ENCODE measurements around the gene HCLS1.
"Not testable (repeated sequence)": the region's sequence is repeated elsewhere in the genome, so short reads cannot be mapped to it uniquely, and the experiment has no call there.

The HCLS1 gene

GRCh38 chr3:121690777-121691405 lies 30.2 kb upstream of the HCLS1 start:
- DNase-seq (ENCODE audit: insufficient read length, low spot score) (peak; percentile 21), FAIRE-seq (peak; percentile 85)

DNA sequence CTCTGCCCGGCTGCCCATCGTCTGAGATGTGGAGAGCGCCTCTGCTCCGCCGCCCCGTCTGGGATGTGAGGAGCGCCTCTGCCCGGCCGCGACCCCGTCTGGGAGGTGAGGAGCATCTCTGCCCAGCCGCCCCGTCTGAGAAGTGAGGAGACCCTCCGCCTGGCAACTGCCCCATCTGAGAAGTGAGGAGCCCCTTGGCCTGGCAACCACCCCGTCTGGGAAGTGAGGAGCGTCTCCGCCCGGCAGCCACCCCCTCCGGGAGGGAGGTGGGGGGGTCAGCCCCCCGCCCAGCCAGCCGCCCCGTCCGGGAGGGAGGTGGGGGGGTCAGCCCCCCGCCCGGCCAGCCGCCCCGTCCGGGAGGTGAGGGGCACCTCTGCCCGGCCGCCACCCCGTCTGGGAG lies 28.0 kb upstream of the HCLS1 start:
- not testable (repeated sequence) for DNase-seq (ENCODE audit: insufficient read length, low spot score); FAIRE-seq

More at GRCh38 chr3:121690777-121691405, 30.2 kb upstream of the HCLS1 start:
- TF ChIP-seq SPI1 (IDR thresholded peaks at IDR 0.05; ENCODE audit: low read depth, low read length) (peak; percentile 60), PAX5 (IDR thresholded peaks at IDR 0.05; ENCODE audit: insufficient read depth, low read length, severe bottlenecking) (no peak), POU2F2 (IDR thresholded peaks at IDR 0.05; ENCODE audit: low read depth, low read length) (no peak)

GRCh38 chr3:121681792-121682191 lies 21.1 kb upstream of the HCLS1 start:
- DNase-seq (ENCODE audit: insufficient read length, low spot score) (no peak), FAIRE-seq (no peak)
- TF ChIP-seq POLR2A (IDR thresholded peaks at IDR 0.05; ENCODE audit: low read depth, low read length) (no peak), TAF1 (IDR thresholded peaks at IDR 0.05; ENCODE audit: low read depth, low read length) (no peak), PAX5 (IDR thresholded peaks at IDR 0.05; ENCODE audit: insufficient read depth, low read length, severe bottlenecking) (no peak), POU2F2 (IDR thresholded peaks at IDR 0.05; ENCODE audit: low read depth, low read length) (no peak), POLR2AphosphoS5 (IDR thresholded peaks at IDR 0.05; ENCODE audit: low read depth, low read length) (no peak), SPI1 (IDR thresholded peaks at IDR 0.05; ENCODE audit: low read depth, low read length) (no peak)

- no peak for TF ChIP-seq POU2F2 (IDR thresholded peaks at IDR 0.05; ENCODE audit: low read depth, low read length)
- no peak for TF ChIP-seq PAX5 (IDR thresholded peaks at IDR 0.05; ENCODE audit: insufficient read depth, low read length, severe bottlenecking)
- TF ChIP-seq POLR2A (IDR thresholded peaks at IDR 0.05; ENCODE audit: low read depth, low read length) = no peak
- no peak for TF ChIP-seq SPI1 (IDR thresholded peaks at IDR 0.05; ENCODE audit: low read depth, low read length)
- TF ChIP-seq POLR2AphosphoS5 (IDR thresholded peaks at IDR 0.05; ENCODE audit: low read depth, low read length) = no peak
- TF ChIP-seq TAF1 (IDR thresholded peaks at IDR 0.05; ENCODE audit: low read depth, low read length) = no peak
- DNase-seq (ENCODE audit: insufficient read length, low spot score) (no peak), FAIRE-seq (no peak)
These were observed 16.4 kb upstream of the HCLS1 start for GRCh38 chr3:121677141-121677540.

DNA sequence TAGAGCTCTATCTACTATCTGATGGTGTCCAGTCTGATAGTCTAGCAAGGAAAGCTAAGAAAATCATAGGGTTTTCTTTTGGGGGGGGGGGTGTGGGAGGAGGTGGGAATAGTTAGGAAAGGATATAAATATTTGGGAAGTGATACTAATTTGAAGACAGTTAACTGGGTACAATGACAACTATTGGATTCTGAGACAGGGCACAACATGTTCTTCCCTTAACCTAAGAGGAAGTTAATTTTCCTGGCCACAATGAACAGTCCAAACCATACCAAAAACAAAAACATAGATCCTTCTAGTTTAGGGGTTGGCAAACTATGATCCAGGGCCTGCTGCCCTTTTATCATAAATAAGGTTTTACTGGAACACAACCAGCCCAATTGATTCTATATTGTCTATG lies 10.0 kb upstream of the HCLS1 start:
- FAIRE-seq = no peak
- TF ChIP-seq POLR2AphosphoS5 (IDR thresholded peaks at IDR 0.05; ENCODE audit: low read depth, low read length) = no peak
- no peak for TF ChIP-seq PAX5 (IDR thresholded peaks at IDR 0.05; ENCODE audit: insufficient read depth, low read length, severe bottlenecking)
- no peak for TF ChIP-seq SPI1 (IDR thresholded peaks at IDR 0.05; ENCODE audit: low read depth, low read length)
- TF ChIP-seq POLR2A (IDR thresholded peaks at IDR 0.05; ENCODE audit: low read depth, low read length) = no peak
- TF ChIP-seq POU2F2 (IDR thresholded peaks at IDR 0.05; ENCODE audit: low read depth, low read length) = no peak
- no peak for TF ChIP-seq TAF1 (IDR thresholded peaks at IDR 0.05; ENCODE audit: low read depth, low read length)
- no peak for DNase-seq (ENCODE audit: insufficient read length, low spot score)

GRCh38 chr3:121667333-121667732 lies 6.6 kb upstream of the HCLS1 start:
- DNase-seq (ENCODE audit: insufficient read length, low spot score) = no peak
- TF ChIP-seq POLR2A (IDR thresholded peaks at IDR 0.05; ENCODE audit: low read depth, low read length) (no peak), PAX5 (IDR thresholded peaks at IDR 0.05; ENCODE audit: insufficient read depth, low read length, severe bottlenecking) (no peak), SPI1 (IDR thresholded peaks at IDR 0.05; ENCODE audit: low read depth, low read length) (no peak)
- no peak for FAIRE-seq

- DNase-seq (ENCODE audit: insufficient read length, low spot score) = no peak
- FAIRE-seq = no peak
- TF ChIP-seq POLR2AphosphoS5 (IDR thresholded peaks at IDR 0.05; ENCODE audit: low read depth, low read length) = no peak
- no peak for TF ChIP-seq TAF1 (IDR thresholded peaks at IDR 0.05; ENCODE audit: low read depth, low read length)
- TF ChIP-seq SPI1 (IDR thresholded peaks at IDR 0.05; ENCODE audit: low read depth, low read length) = no peak
- TF ChIP-seq POU2F2 (IDR thresholded peaks at IDR 0.05; ENCODE audit: low read depth, low read length) = no peak
- TF ChIP-seq POLR2A (IDR thresholded peaks at IDR 0.05; ENCODE audit: low read depth, low read length) = no peak
- no peak for TF ChIP-seq PAX5 (IDR thresholded peaks at IDR 0.05; ENCODE audit: insufficient read depth, low read length, severe bottlenecking)
These were observed 4.8 kb upstream of the HCLS1 start for GRCh38 chr3:121665488-121665887.

DNA sequence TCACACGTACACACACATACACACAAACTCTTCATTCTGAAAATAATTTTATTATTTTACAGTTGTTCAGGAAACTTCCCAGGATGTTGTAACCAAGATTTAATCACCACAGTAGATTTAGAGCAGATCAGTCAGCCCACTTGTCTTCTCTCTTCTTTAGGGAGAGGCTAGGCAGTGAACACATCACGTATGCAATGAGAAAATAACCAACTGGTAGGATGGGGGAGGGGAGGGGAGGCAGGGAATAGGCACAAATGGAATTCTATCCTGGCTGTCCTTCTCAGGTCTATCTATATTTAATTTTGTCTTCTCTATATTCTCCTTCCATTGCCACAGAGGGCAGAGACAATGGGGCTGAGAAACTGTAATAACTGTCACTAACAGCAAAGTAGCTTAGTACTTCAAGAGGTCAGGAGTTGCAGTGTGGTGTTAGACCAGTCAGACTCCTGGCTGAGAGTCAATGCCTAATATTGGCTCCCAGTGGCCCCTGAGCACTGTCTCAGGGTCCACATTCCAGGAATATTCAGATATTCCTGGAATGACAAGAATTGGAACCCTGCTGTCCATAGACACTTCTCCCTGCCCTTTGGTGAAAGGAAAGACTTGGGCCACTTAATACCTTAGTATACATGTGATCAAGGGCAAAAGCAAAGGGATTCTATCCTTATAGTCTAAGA lies 2.6 kb upstream of the HCLS1 start:
- TF ChIP-seq POU2F2 (IDR thresholded peaks at IDR 0.05; ENCODE audit: low read depth, low read length) (no peak), POLR2AphosphoS5 (IDR thresholded peaks at IDR 0.05; ENCODE audit: low read depth, low read length) (no peak), SPI1 (IDR thresholded peaks at IDR 0.05; ENCODE audit: low read depth, low read length) (no peak), PAX5 (IDR thresholded peaks at IDR 0.05; ENCODE audit: insufficient read depth, low read length, severe bottlenecking) (no peak), POLR2A (IDR thresholded peaks at IDR 0.05; ENCODE audit: low read depth, low read length) (no peak), TAF1 (IDR thresholded peaks at IDR 0.05; ENCODE audit: low read depth, low read length) (no peak)
- FAIRE-seq (no peak), DNase-seq (ENCODE audit: insufficient read length, low spot score) (no peak)

- DNase-seq (ENCODE audit: insufficient read length, low spot score) (no peak), FAIRE-seq (peak; percentile 23)
- TF ChIP-seq SPI1 (IDR thresholded peaks at IDR 0.05; ENCODE audit: low read depth, low read length) = no peak
- TF ChIP-seq POU2F2 (IDR thresholded peaks at IDR 0.05; ENCODE audit: low read depth, low read length) = no peak
- no peak for TF ChIP-seq PAX5 (IDR thresholded peaks at IDR 0.05; ENCODE audit: insufficient read depth, low read length, severe bottlenecking)
- TF ChIP-seq POLR2A (IDR thresholded peaks at IDR 0.05; ENCODE audit: low read depth, low read length) = no peak
- no peak for TF ChIP-seq TAF1 (IDR thresholded peaks at IDR 0.05; ENCODE audit: low read depth, low read length)
- no peak for TF ChIP-seq POLR2AphosphoS5 (IDR thresholded peaks at IDR 0.05; ENCODE audit: low read depth, low read length)
These were observed 2.0 kb upstream of the HCLS1 start for GRCh38 chr3:121662742-121663141.

DNA sequence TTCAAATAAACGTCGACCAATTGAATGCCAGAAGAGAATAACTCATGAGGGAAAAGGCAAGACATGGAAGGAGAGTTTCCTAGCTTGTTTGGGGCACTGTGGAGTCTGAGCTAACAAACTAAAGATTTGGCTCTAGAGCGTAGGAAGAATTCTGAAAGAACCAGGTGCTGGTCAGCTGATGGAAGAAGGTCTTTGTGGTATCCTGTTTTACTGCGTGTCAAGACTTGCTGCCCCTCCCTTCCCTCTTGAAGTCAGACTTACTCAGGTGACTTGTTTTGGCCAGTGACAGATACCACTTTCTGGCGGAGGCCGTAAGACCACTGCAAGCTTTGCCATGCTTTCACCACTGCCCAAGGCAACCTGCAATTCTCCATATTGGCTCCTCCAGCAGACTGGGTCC lies 673 bp upstream of the HCLS1 start:
- DNase-seq (ENCODE audit: insufficient read length, low spot score) (no peak), FAIRE-seq (peak; percentile 78)
- TF ChIP-seq POLR2A (IDR thresholded peaks at IDR 0.05; ENCODE audit: low read depth, low read length) (no peak), PAX5 (IDR thresholded peaks at IDR 0.05; ENCODE audit: insufficient read depth, low read length, severe bottlenecking) (no peak), SPI1 (IDR thresholded peaks at IDR 0.05; ENCODE audit: low read depth, low read length) (no peak), POLR2AphosphoS5 (IDR thresholded peaks at IDR 0.05; ENCODE audit: low read depth, low read length) (no peak), TAF1 (IDR thresholded peaks at IDR 0.05; ENCODE audit: low read depth, low read length) (no peak), POU2F2 (IDR thresholded peaks at IDR 0.05; ENCODE audit: low read depth, low read length) (no peak)

Measured in GM12891 (cell line).